Tibial nerve (tissue), 4 donors: ENCODE results near the gene TLE7.

ENCODE experiments used
- CTCF ChIP-seq, 5 experiments: fragments of 200-600 bp in 3 of 5; fragments of 450-650 bp in 2 of 5; sonication (generic) in 3 of 5; IDR thresholded peaks; one replicate each; pipeline ENCODE4 v1.5.1; 2016 to 2019; ENCODE audit warnings: antibody characterized with exemption in 5 of 5, mild to moderate bottlenecking in 3 of 5, moderate library complexity in 2 of 5
- EP300 ChIP-seq, 2 donors: sonication (generic); formaldehyde crosslinking; IDR thresholded peaks; one replicate each; pipeline ENCODE4 v1.6.1; 2017; ENCODE audit warnings: antibody characterized with exemption in 2 of 2, mild to moderate bottlenecking in 1 of 2
- POLR2A ChIP-seq, 2 donors: fragments of 450-650 bp; IDR thresholded peaks; one replicate each; pipeline ENCODE4 v1.6.1; 2017; ENCODE audit warnings: antibody characterized with exemption in 2 of 2, mild to moderate bottlenecking in 2 of 2, moderate library complexity in 2 of 2

GRCh38 chr16:71432906-71433305, 8.9 kb downstream of the TLE7 start:
- TF ChIP-seq POLR2A (IDR thresholded peaks at IDR 0.05) (no peak), EP300 (IDR thresholded peaks at IDR 0.05) (no peak), CTCF (IDR thresholded peaks at IDR 0.05) (no peak)
